PFSK-1 (cell line): ENCODE measurements around the gene SPATA46.

Experiments
- FOXP2 ChIP-seq: optimal IDR thresholded peaks from 2 replicates; pipeline ENCODE3; 2011; ENCODE audit warnings: borderline replicate concordance, control low read depth, inconsistent platforms; ENCODE audit not compliant: insufficient read depth; ENCODE audit errors: extremely low read length, extremely low read depth
- POLR2AphosphoS5 ChIP-seq: IDR thresholded peaks from 2 replicates; pipeline ENCODE4 v1.6.1; 2012; ENCODE audit warnings: low read depth, mild to moderate bottlenecking, control low read depth, low read length, moderate library complexity
- REST ChIP-seq, 2 experiments: IDR thresholded peaks; 2 replicates each; pipeline versions ENCODE4 v1.6.1 to v1.8.0; 2011 to 2012; ENCODE audit warnings: low read depth in 2 of 2, low read length in 2 of 2, control low read depth in 1 of 2, inconsistent platforms in 1 of 2, mild to moderate bottlenecking in 1 of 2, moderate library complexity in 1 of 2; ENCODE audit not compliant: insufficient read depth in 1 of 2
- SIN3A ChIP-seq: IDR thresholded peaks from 2 replicates; pipeline ENCODE4 v1.6.1; 2012; ENCODE audit warnings: mild to moderate bottlenecking, low read length, moderate library complexity, borderline replicate concordance; ENCODE audit not compliant: insufficient read depth
- TAF1 ChIP-seq: IDR thresholded peaks from 2 replicates; pipeline ENCODE4 v1.6.1; 2012; ENCODE audit warnings: low read length, control low read depth, borderline replicate concordance; ENCODE audit not compliant: insufficient read depth

DNA sequence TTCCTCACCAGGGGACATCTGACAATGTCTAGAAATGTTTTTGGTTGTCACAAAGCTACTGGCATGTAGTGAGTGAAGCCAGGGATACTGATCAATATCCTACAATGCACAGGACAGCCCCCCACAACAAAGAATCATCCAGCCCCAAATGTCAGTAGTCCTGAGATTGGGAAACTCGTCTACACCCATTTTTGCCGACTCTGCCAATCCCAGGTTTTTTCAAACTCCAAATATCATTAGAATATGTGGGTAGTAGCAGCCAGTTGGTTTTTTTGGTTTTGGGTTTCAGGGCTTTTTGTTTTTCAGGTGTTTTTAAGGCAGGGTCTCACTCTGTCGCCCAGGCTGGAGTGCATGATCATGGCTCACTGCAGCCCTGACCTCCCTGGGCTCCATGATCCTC, 5.9 kb downstream of the SPATA46 start:
- no peak for TF ChIP-seq SIN3A
- TF ChIP-seq REST (IDR thresholded peaks at IDR 0.05; ENCODE audit: insufficient read depth in 1 of 2, low read depth in 2 of 2, low read length in 2 of 2), result no peak
- no peak for TF ChIP-seq TAF1
- no peak for TF ChIP-seq POLR2AphosphoS5
- no peak for TF ChIP-seq FOXP2
